Ishikawa (cell line): ENCODE results near the gene ETHE1.

Source experiments
- CEBPB ChIP-seq: IDR thresholded peaks from 2 replicates; pipeline ENCODE4 v1.6.1; 2012
- CREB1 ChIP-seq: IDR thresholded peaks from 2 replicates; pipeline ENCODE4 v1.6.1; 2012; ENCODE audit warnings: low read depth
- EGR1 ChIP-seq: IDR thresholded peaks from 2 replicates; pipeline ENCODE4 v1.6.1; 2012
- EP300 ChIP-seq: IDR thresholded peaks from 2 replicates; pipeline ENCODE4 v1.6.1; 2012; ENCODE audit warnings: borderline replicate concordance
- FOXM1 ChIP-seq: IDR thresholded peaks from 2 replicates; pipeline ENCODE4 v1.6.1; 2012; ENCODE audit warnings: low read depth, borderline replicate concordance
- MAX ChIP-seq: IDR thresholded peaks from 2 replicates; pipeline ENCODE4 v1.6.1; 2012
- NFIC ChIP-seq: IDR thresholded peaks from 2 replicates; pipeline ENCODE4 v1.6.1; 2012
- RAD21 ChIP-seq: IDR thresholded peaks from 2 replicates; pipeline ENCODE4 v1.6.1; 2012; ENCODE audit warnings: low read depth
- TAF1 ChIP-seq: IDR thresholded peaks from 2 replicates; pipeline ENCODE4 v1.6.1; 2012; ENCODE audit warnings: low read depth, mild to moderate bottlenecking
- TCF12 ChIP-seq: IDR thresholded peaks from 2 replicates; pipeline ENCODE4 v1.6.1; 2012; ENCODE audit warnings: low read depth
- TEAD4 ChIP-seq: IDR thresholded peaks from 2 replicates; pipeline ENCODE4 v1.6.1; 2012
- YY1 ChIP-seq: IDR thresholded peaks from 2 replicates; pipeline ENCODE4 v1.6.1; 2012; ENCODE audit warnings: low read depth
- ZBTB7A ChIP-seq: IDR thresholded peaks from 2 replicates; pipeline ENCODE4 v1.6.1; 2012; ENCODE audit warnings: low read depth
- TF ChIP-seq, protein P1 (sequence below): IDR thresholded peaks from 2 replicates; pipeline ENCODE4 v1.6.1; 2012
- TF ChIP-seq, protein P2 (sequence below): IDR thresholded peaks from 2 replicates; pipeline ENCODE4 v1.6.1; 2012; ENCODE audit warnings: low read depth, mild to moderate bottlenecking

ETHE1 gene

DNA sequence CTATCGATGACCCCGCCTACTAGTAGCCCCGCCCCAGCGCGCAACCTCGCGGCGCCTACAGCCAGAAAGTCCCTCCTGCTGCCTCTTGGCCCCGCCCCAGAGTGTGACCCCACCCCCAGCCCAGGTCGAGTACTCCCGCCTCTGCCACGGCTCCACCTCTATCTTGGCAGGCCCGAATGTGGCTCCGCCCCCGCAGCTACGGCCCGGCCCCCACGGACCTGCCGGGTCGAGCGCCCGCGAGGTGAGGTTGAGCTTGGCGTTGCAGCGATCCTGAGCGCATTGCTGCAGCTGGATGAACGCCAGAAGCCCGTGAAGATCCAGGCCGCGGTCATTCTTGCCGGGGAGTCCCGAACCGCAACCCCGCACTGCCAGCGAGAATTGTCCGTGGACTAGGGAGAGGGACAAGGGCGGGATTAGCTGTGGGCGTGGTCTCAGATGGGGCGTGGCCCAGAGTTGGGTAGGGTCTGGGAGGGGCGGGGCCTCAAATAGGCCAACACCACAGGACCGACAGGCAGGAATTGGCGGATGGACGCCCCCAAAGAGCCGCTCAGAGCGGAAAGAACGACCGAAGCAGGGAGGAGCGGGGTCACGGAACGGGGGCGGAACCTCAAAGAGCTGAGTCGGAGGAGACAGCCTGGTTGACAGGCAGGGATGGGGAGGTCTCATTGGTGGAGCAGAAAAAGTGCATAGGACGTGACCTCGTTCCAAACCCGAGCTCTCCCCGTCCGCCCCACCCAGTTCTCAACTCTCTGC is 63.4 kb downstream of the ETHE1 start:
- TF ChIP-seq EP300 (no peak), EGR1 (0 out of 2 replicates have a peak, but pooled peaks have one; percentile 44), ZBTB7A (0 out of 2 replicates have a peak, but pooled peaks have one; percentile 13), CEBPB (no peak), TCF12 (no peak), NFIC (peak; percentile 19; the same call in 1 of the 2 replicates), MAX (no peak)

GRCh38 chr19:43462785-43463380 is 64.1 kb downstream of the ETHE1 start:
- TF ChIP-seq ZBTB7A (no peak), TEAD4 (no peak), YY1 (0 out of 2 replicates have a peak, but pooled peaks have one; percentile 30), CEBPB (no peak), EP300 (no peak), MAX (peak; percentile 90), TCF12 (peak; percentile 39; the same call in 1 of the 2 replicates)

GRCh38 chr19:43462383-43462782 is 64.6 kb downstream of the ETHE1 start:
- TF ChIP-seq NFIC (no peak), TAF1 (no peak), EGR1 (no peak), RAD21 (no peak), YY1 (no peak), TCF12 (no peak), TEAD4 (no peak), CREB1 (no peak), CEBPB (no peak), FOXM1 (no peak), EP300 (no peak), ZBTB7A (no peak)
- TF ChIP-seq, protein P1, sequence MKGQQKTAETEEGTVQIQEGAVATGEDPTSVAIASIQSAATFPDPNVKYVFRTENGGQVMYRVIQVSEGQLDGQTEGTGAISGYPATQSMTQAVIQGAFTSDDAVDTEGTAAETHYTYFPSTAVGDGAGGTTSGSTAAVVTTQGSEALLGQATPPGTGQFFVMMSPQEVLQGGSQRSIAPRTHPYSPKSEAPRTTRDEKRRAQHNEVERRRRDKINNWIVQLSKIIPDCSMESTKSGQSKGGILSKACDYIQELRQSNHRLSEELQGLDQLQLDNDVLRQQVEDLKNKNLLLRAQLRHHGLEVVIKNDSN = no peak
- TF ChIP-seq, protein P2, sequence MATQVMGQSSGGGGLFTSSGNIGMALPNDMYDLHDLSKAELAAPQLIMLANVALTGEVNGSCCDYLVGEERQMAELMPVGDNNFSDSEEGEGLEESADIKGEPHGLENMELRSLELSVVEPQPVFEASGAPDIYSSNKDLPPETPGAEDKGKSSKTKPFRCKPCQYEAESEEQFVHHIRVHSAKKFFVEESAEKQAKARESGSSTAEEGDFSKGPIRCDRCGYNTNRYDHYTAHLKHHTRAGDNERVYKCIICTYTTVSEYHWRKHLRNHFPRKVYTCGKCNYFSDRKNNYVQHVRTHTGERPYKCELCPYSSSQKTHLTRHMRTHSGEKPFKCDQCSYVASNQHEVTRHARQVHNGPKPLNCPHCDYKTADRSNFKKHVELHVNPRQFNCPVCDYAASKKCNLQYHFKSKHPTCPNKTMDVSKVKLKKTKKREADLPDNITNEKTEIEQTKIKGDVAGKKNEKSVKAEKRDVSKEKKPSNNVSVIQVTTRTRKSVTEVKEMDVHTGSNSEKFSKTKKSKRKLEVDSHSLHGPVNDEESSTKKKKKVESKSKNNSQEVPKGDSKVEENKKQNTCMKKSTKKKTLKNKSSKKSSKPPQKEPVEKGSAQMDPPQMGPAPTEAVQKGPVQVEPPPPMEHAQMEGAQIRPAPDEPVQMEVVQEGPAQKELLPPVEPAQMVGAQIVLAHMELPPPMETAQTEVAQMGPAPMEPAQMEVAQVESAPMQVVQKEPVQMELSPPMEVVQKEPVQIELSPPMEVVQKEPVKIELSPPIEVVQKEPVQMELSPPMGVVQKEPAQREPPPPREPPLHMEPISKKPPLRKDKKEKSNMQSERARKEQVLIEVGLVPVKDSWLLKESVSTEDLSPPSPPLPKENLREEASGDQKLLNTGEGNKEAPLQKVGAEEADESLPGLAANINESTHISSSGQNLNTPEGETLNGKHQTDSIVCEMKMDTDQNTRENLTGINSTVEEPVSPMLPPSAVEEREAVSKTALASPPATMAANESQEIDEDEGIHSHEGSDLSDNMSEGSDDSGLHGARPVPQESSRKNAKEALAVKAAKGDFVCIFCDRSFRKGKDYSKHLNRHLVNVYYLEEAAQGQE = no peak

- TF ChIP-seq EP300 = no peak
- no peak for TF ChIP-seq FOXM1
- TF ChIP-seq MAX = no peak
- TF ChIP-seq EGR1 = no peak
- no peak for TF ChIP-seq TAF1
- no peak for TF ChIP-seq CREB1
- TF ChIP-seq TCF12 = no peak
- TF ChIP-seq NFIC = no peak
- TF ChIP-seq, protein P2 = no peak
- TF ChIP-seq, protein P1 = no peak
- no peak for TF ChIP-seq YY1
- TF ChIP-seq CEBPB = no peak
- TF ChIP-seq TEAD4 = no peak
- TF ChIP-seq RAD21 = no peak
- TF ChIP-seq ZBTB7A = no peak
These were observed 65.7 kb downstream of the ETHE1 start for GRCh38 chr19:43461303-43461702.

- TF ChIP-seq FOXM1 (no peak), YY1 (no peak), EGR1 (no peak), NFIC (no peak), CREB1 (no peak), TCF12 (no peak), EP300 (no peak), CEBPB (no peak), RAD21 (no peak), TAF1 (no peak), TEAD4 (no peak), MAX (no peak), ZBTB7A (no peak)
- TF ChIP-seq, protein P1 = no peak
- TF ChIP-seq, protein P2 = no peak
These were observed 66.5 kb downstream of the ETHE1 start for GRCh38 chr19:43460362-43461016.
